Measurements from ENCODE around the gene CCDC33. TPM values are rescaled to one million over a fixed set of nuclear protein-coding genes. Genes with fewer than 3 reads are reported as not detected.

The CCDC33 gene
- 5.7 to 8.6 TPM (median 7.2 TPM) in 5 replicates for total RNA-seq (2022; extraction: Qiagen RNA extraction; ENCODE audit: low read depth)

GRCh38 chr15:74235962-74236361 is at the start of gene CCDC33:
Gene CCDC33, plus strand, starts transcription at chr15:74236326. Its CDS starts 394 bp downstream, at chr15:74236720.

DNA sequence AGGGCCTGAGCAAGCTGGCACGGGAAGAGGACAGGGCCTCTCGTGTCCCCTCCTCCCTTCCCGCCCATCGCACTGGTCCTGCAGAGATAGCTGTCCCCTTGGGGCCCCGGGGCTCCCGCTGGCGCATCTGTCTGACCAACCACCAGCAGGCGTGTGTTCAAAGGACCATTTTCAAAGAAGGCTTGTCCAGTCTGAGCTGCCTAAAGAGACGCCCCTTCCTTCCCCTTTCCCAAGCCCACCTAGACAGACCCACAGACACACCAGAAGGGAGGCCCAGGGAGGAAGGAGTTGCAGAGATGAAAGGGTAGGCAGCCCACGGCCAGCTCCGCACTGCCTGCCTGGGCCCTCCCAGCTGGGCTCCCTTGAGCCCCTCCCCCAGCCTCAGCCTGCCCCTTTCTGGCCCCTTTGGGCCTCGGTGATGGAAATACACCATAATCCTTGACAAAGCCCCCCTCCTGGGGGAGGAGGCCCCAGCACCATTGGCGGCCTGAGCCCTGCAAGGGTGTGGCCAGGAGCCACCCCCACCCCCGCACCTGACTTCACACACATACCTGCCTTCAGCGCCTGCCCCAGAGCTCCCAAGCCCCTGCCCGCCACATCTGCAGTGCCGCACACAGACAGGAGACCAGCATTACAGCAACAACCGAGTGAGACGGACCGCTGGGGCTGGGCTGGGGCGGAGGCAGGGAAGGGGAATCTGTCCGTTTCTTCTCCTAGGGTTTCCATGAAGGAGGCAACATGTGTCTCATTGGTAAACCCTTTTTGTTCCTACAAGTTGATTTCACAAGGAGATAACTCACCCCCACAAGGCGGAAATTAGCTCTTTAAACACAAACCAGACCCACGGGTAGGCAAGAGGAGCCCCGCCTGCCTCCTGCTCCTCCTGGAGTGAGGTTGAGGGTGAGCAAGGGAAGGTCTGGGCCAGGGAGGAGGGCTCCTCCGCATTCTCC is 33.4 kb upstream of the CCDC33 start, which contains the start of gene STRA6:
Gene STRA6 (minus strand): TSS at position 336 of the 950 bp plus-strand sequence. CDS start 520 bp downstream, outside the sequence.

GRCh38 chr15:74367296-74367854 is 131.2 kb downstream of the CCDC33 start, which contains the start of gene CYP11A1:
Gene CYP11A1, minus strand, starts transcription at chr15:74367646. Its CDS starts 61 bp downstream, at chr15:74367585.

Other genes with a start within 250 kb of the CCDC33 start
- gene STOML1, start 244.0 kb upstream of the CCDC33 start, total RNA-seq (2022; extraction: Qiagen RNA extraction; ENCODE audit: low read depth), result 7.5 to 13.3 TPM (median 11.3 TPM) in 5 replicates
- gene PML, start 241.6 kb upstream of the CCDC33 start, total RNA-seq (2022; extraction: Qiagen RNA extraction; ENCODE audit: low read depth), result 10.4 to 16.4 TPM (median 14.7 TPM) in 5 replicates
- 0.06 TPM in 1 of 5 replicates, not detected in the others for gene GOLGA6A, start 153.8 kb upstream of the CCDC33 start, total RNA-seq (2022; extraction: Qiagen RNA extraction; ENCODE audit: low read depth)
- gene ISLR2, start 105.7 kb upstream of the CCDC33 start, total RNA-seq (2022; extraction: Qiagen RNA extraction; ENCODE audit: low read depth), result 0.07 to 0.26 TPM (median 0.21 TPM) in 5 replicates
- 0.24 to 0.41 TPM (median 0.33 TPM) in 4 of 5 replicates, not detected in the other for gene ISLR, start 62.6 kb upstream of the CCDC33 start, total RNA-seq (2022; extraction: Qiagen RNA extraction; ENCODE audit: low read depth)
- 39.9 to 95.5 TPM (median 71.4 TPM) in 5 replicates for gene STRA6, start 33.5 kb upstream of the CCDC33 start, total RNA-seq (2022; extraction: Qiagen RNA extraction; ENCODE audit: low read depth)
- not detected in 5 replicates for gene CYP11A1, start 131.3 kb downstream of the CCDC33 start, total RNA-seq (2022; extraction: Qiagen RNA extraction; ENCODE audit: low read depth)
- 1.9 to 2.7 TPM (median 2.1 TPM) in 5 replicates for gene SEMA7A, start 197.6 kb downstream of the CCDC33 start, total RNA-seq (2022; extraction: Qiagen RNA extraction; ENCODE audit: low read depth)
- 38.8 to 45.0 TPM (median 42.4 TPM) in 5 replicates for gene UBL7, start 224.8 kb downstream of the CCDC33 start, total RNA-seq (2022; extraction: Qiagen RNA extraction; ENCODE audit: low read depth)

Data from A549 treated with ZK216348 at 1 μM for 4 hours (cell line).